Stimulated activated CD8-positive, alpha-beta memory T cell treated with anti-CD3 and anti-CD28 coated beads, Interleukin-7, amount 100 ng/mL, for 24 hours (primary cell): ENCODE data around the gene BTN1A1.
A peak's percentile ranks its signal among the peaks of the same experiment; 100 is the strongest.
"Not testable (repeated sequence)": the region's sequence is repeated elsewhere in the genome, so short reads cannot be mapped to it uniquely, and the experiment has no call there.

ENCODE experiments used
- DNase-seq: peaks from one replicate; pipeline ENCODE4 v3.0.0-alpha.2; 2020; ENCODE audit warnings: low read depth

BTN1A1 gene

GRCh38 chr6:26500102-26500501 lies at the start of gene BTN1A1:
TSS of gene BTN1A1 (plus strand) at chr6:26500303. CDS start at chr6:26501287, 984 bp downstream.
- DNase-seq = no peak

- DNase-seq = no peak
Measured at GRCh38 chr6:26452631-26453235, 47.4 kb upstream of the BTN1A1 start.

DNA sequence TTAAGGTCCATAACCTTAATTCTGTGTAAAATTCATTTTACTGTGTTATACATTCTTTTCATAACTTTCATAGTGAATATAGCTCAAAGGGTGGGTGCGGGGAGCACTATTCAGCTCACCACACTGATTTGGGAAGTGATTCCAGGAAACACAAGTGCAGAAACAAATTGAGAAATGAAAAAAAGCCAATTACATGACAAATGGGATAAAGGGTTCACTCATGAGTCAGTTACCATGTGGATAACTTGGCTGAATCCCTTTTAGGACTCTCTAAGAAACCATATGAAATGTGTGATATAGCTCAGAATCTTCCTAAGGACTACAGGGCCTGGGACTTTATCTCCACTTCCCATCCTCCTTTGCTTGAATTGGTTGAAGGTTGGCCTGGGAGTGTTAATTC lies 45.5 kb upstream of the BTN1A1 start:
- DNase-seq = no peak

DNA sequence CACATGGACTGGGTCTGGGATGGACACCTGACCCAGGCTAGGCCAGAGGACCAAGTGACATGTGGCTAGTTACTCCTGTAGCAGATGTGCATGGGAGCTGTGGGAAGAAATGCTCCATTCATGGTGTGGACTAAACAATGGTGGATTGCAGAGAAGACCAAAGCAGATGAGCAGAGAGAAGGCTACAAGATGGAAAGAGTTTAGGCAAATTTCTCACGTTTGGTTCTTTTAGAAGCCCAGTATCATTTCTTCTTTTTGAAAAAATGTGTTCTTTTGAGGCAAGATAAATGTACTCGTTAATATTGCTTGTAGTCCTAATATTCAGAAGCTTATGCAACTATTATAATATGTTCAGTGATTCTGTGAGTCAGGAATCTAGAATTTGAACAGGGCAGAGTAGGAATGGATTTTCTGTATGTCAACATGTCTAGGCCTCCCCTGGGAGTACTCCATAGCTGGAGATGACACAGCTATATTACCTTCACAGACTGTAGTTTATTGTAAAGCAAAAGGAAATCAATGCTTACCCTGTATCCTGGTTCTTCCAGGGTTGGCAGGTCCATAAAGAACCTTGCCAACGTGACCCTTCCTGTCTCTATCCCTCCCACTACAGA lies 44.6 kb upstream of the BTN1A1 start:
- no peak for DNase-seq

GRCh38 chr6:26457264-26457805 lies 42.8 kb upstream of the BTN1A1 start:
- no peak for DNase-seq

DNA sequence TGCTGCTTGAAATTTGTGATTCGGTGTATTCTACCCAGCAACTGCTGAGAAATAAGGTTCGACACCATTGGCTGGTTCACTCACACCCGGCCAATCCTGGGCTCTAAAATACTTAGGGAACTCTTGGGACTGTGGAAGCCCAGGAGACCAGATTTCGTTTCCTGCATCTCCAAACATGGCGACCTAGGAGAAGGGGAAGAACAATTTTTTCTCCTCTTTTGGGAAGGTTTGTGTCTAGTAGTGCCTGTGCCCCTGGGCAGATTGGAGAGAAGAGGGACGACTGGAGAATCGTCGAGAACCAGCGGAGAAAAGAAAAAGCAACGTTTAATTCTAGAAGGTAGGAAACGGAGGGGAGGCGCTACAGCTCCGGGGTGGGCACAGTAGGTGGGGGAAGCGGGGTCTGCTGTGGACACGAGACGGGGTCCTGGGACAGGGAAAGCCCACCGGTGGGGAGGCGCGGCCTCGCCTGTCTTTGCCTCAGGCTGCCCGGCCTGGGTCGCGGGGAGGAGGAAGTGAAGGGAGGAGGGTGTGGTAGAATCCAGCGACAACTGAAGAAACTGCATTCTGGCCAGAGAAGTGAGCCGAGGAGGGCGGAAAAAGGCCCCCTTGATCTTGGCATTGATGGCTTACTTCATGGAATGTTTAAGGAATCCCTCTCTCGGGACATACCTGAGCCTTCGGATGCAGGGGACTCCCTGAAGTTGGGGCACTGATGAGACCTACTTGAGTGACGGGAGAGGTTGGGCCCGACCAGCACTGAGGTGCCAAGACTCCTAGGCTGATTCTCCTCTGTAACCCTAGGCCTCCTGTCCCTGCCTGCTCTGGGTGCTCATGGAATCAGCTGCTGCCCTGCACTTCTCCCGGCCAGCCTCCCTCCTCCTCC lies 42.1 kb upstream of the BTN1A1 start, which contains the start of gene BTN2A1:
BTN2A1 (plus strand) TSS at position 150 of the 883 bp plus-strand sequence; CDS start at position 832, 682 bp downstream.
- DNase-seq = no peak

DNA sequence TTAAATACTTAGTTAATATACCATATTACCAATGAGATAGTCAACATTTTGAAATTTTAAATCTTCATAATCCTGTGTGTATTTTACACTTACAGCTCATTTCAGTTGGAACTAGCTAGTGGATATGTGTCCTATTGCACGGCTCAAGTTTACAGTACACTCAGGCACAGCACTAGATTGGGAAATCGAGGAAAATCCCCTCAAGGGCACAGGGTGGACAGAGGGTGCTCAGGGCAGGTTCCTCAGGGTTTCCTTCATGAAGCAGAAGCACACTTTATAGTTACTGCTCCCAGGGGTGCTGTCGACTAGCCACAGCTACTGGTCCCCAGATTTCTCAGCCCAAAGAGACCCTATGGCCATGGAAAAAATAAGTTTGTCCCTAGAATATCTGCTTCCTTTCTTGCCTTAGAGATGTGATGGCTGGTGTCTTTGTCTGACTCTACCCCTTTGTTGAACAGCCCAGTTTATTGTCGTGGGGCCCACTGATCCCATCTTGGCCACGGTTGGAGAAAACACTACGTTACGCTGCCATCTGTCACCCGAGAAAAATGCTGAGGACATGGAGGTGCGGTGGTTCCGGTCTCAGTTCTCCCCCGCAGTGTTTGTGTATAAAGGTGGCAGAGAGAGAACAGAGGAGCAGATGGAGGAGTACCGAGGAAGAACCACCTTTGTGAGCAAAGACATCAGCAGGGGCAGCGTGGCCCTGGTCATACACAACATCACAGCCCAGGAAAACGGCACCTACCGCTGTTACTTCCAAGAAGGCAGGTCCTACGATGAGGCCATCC lies 40.9 kb upstream of the BTN1A1 start:
- no peak for DNase-seq

GRCh38 chr6:26461353-26461752 lies 38.8 kb upstream of the BTN1A1 start:
- DNase-seq = not testable (repeated sequence)

- no peak for DNase-seq
Measured at GRCh38 chr6:26464014-26464413, 36.1 kb upstream of the BTN1A1 start.

DNA sequence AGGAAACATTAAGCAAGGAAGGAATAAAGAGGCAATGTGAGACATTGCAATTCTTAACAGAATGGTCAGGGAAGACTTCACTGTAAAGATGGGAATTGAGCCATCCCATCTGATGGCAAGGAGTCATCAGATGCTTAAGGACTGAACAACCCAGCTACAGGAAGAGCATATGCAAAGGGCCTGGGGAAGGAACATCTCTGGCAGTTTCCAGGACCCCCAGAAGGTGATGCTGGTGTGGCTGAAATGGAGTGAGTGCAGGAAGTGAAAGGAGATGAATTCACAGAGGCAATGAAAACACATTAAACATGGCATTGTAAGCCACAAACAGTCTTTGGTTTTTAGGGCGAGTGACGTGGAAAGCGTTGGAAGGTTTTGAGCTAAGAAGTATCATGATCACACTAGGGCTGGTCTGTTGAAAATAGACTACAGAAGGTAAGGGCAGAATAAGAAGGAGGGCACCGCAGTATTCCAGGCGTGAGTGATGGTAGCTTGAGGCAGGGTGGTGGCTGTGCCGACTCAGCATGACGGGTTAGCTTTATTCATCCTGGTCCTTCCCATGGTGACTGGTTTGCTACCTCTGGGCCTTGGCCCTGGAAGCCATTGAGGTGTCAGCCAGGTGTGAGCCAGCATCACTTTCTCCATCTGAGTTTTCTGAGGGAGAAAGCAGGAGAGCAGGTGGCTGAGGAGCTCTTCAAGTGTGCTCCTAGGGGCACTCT lies 35.5 kb upstream of the BTN1A1 start:
- no peak for DNase-seq

DNA sequence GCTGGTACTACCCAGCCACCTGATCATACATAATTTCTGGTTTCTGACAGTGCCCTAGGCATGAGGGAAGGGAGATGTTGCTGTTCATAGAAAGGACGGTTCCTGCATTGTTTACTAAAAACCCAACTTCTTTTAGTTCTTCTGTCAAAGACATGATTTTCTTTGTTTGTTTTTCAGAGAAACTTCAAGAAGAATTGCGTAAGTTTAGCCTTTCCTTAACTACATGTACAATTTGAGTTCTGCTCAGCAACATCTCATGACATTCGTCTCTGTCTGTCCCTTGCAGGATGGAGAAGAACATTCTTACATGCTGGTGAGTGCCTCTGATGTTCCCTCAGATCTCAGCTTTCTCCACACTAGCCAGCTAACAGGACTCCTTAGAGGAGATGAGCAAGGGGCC lies 34.3 kb upstream of the BTN1A1 start:
- DNase-seq = no peak

- no peak for DNase-seq
Measured at GRCh38 chr6:26468829-26469228, 31.3 kb upstream of the BTN1A1 start.

GRCh38 chr6:26470643-26471042 lies 29.5 kb upstream of the BTN1A1 start:
- no peak for DNase-seq

- DNase-seq = no peak
Measured at GRCh38 chr6:26471970-26472369, 28.1 kb upstream of the BTN1A1 start.

DNA sequence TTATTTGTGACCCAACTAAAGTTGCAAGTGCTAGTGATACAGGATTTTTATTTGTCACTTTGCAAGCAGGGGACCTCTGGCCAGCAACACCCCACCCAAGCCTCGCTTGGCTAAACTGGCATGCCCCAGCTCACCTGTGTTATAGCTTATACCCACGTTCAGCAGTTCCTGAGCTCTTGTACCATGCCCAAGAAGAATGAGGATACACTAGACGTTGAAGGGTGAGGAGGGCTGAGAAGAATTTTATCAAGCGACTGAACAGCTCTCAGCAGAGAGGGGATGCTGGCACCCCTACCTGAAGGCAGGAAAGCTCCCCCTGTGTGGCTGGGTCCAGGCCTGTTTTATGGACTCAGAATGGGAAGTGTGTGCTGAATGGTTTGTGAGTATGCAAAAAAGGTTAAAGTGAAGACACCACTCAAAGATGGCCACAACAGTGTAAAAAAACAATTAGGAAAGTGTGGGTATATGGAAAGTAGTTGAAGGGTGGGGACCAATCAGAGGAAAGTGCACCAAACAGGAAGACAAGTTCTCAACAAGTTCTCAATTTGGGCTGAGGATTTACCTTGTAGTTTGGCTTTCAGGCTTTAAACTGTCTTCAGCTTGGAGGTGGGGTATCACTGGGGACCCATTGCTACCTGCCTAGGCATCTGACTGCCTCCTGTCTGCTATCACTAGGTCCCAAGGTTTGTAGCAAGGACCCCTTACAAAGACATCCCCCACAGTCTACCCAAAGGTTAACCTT lies 27.4 kb upstream of the BTN1A1 start:
- DNase-seq = no peak

- DNase-seq = no peak
Measured at GRCh38 chr6:26473429-26473757, 26.7 kb upstream of the BTN1A1 start.

DNA sequence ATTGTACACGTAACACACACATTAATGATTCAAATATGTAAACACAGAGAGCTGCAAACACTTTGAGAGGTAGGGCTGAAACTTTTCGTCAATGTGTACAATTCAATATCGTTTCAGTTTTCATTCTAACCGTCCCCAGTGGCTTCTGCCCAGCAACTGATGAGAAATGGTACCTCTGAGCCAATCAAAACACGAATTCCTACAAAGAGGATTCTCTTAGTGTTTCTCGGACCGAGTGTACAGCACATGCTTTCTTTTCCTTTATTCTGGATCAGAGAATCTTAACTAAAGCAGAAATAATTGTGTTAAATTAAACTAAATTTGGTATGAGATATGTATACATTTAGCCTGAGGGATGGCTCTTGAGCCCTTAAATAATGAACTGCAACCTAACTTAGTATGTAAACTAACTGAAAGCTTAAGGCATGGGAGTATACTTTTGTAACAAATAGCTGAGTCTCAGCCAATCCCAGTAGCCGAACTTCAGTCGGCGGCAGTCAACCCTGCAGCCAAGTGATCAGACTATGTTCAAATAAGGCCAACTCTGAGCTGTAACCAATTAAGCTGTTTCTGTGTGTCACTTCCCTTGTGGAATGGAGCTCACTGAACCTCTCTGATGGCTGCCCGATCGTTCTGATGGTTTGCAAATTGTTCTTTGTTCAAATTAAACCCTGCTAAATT lies 26.2 kb upstream of the BTN1A1 start:
- DNase-seq = peak; percentile 41

- DNase-seq = no peak
Measured at GRCh38 chr6:26474439-26474881, 25.6 kb upstream of the BTN1A1 start.

DNA sequence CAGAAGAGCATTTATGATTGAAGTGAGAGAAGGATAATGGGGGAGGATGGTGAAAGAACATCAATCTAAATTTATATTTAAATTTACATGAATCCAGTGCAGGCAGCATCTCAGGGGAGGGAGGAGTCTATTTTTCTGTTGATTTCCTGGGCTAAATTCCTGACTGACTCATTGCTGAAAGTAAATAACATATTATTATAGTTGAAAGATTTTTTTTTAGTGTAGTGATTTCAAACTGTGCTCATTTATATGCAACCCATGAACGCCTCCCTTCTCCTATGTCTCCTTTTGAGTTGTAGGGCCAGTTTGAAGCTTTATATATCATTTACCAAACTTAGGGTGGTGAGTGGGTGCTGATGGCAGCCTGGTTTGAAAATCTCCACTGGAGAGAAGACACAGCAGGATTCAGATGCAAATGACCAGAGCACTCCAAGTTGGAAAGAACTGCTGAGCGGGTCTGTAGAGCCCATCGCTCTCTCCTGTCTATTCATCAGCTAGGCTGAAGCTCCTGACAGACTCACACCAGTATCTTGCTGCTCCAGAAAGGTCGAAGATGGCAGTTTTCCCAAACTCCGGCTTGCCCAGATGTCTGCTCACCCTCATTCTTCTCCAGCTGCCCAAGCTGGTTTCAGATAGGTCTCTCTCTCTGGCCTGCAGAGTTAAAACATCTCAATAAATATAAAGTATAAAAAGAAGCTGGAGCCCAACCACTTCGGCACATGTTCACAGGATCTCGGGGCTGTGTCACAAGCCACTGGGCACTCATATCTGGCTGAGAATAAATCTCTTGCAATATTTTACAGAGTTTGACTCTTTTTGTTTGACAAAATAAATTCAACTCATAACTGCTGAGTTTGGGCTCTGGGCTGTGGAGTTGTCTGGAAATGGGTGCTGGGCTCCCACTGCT lies 24.0 kb upstream of the BTN1A1 start:
- DNase-seq = no peak
